NCI-H2196 treated with DMSO at 0.1 percent for 48 hours (cell line): ENCODE measurements around the gene C1QTNF8.

Experiments used
- DNase-seq: peaks from one replicate; lab custom pipeline; 2025; ENCODE audit not compliant: unreplicated experiment; lab: John Stamatoyannopoulos, UW

C1QTNF8 gene

DNA sequence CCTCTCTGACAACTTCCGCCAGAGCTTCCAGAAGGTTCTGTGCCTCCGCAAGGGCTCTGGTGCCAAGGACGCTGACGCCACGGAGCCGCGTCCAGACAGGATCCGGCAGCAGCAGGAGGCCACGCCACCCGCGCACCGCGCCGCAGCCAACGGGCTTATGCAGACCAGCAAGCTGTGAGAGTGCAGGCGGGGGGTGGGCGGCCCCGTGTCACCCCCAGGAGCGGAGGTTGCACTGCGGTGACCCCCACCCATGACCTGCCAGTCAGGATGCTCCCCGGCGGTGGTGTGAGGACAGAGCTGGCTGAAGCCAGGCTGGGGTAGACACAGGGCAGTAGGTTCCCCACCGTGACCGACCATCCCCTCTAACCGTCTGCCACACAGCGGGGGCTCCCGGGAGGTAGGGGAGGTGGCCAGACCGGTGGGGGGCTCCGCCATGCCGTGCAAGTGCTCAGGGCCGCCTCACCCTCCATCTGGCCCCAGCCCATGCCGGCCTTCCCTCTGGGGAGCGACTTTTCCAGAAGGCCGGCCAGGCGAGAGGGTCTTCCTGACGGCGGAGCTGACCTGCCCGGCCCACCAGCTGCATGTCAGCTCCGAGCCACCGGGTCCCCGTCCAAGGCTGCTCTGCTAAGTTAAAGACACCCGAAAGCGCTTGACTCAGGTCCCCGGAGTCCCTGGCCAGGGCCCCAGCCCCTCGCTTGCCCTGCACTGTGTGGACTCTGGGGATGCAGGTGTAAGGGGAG is 16.1 kb downstream of the C1QTNF8 start:
- no peak for DNase-seq

DNA sequence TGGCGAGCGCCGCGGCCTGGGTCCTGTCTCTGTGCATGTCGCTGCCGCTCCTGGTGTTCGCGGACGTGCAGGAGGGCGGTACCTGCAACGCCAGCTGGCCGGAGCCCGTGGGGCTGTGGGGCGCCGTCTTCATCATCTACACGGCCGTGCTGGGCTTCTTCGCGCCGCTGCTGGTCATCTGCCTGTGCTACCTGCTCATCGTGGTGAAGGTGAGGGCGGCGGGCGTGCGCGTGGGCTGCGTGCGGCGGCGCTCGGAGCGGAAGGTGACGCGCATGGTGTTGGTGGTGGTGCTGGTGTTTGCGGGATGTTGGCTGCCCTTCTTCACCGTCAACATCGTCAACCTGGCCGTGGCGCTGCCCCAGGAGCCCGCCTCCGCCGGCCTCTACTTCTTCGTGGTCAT is 16.7 kb downstream of the C1QTNF8 start:
- no peak for DNase-seq

GRCh38 chr16:1078579-1079021 is 17.4 kb downstream of the C1QTNF8 start:
- peak; percentile 84 for DNase-seq

DNA sequence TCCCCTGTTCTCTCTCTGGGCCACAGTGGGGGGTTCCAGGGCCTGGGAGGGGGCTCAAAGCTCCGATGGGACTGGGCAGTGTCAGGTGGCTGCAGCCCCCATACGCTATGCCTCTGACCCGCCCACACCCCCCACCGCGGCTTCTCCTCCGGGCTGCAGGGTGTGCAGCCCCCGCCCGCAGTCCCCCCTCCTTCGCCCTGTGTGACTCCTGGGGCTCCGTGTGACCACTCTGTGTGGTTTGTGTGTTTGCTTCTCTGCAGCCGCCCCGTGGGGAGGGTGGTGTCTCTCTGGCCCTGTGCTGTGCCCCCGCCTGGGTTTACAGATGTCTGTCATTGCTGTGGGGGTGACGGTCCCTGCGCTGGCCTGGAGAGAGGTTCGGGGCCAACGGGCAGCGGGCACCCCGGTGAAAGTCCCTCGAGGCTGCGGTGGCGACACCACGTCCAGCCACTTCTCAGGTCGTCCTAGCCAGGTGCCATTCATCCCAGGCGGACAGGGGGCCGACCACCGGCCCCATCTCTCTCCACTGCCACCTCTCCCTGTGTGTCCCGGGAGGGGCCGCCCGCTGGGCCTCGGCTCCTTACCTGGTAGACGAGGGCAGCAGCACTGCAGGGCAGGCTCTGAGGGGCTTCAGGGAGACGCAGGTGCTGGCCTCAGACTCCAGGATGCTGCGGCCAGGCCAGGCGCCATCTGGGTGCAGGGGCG is 18.0 kb downstream of the C1QTNF8 start:
- no peak for DNase-seq

DNA sequence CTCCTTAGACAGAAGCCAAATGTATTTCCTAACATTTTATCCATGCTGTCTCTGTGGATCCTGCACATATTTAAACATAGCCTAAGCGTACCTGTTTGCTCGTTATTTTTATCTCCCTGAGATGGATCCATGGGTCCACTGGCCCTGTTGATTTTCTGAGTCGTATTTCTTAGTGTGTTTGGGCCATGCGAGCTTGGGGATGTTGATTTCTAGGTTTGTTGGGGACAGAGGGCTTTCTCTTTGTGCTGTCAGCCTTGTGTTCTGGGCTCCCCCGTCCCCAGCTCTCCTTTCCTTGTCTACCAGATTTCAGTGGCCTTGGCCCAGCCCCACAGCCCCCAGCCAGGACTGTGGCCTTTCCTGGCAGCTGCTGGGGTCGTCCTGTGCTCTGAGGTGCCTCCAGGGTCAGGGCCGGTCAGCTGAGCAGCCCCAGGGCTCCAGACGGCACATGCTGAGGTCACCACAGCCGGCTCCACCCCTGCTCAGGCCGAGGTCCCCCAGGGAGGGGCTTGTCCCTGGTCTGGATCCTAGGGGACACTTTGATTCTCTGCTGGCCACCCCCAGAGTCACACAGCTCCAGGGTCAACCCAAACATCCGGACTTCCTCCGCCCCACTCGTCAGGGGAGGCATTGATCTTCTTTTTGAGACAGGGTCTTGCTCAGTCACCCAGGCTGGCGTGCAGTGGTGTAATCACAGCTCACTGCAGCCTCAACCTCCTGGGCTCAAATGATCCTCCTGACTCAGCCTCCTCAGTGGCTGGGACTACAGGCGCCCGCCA is 19.1 kb downstream of the C1QTNF8 start:
- no peak for DNase-seq

- no peak for DNase-seq
Observed at GRCh38 chr16:1075546-1075945, 20.5 kb downstream of the C1QTNF8 start.

DNA sequence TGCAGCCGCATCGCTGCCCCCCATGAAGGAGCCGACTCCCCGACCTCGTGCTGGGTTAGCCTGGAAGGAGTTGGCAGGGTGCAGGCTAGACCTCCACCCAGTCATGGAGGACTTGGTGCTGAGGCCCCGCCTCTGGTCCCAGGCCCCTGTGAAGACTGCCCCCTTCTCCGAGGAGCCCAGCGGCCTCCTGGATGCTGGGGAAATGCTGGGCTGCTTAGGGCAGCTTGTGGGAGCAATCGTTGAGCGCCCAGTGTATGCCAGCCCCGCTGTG is 21.7 kb downstream of the C1QTNF8 start:
- no peak for DNase-seq

DNA sequence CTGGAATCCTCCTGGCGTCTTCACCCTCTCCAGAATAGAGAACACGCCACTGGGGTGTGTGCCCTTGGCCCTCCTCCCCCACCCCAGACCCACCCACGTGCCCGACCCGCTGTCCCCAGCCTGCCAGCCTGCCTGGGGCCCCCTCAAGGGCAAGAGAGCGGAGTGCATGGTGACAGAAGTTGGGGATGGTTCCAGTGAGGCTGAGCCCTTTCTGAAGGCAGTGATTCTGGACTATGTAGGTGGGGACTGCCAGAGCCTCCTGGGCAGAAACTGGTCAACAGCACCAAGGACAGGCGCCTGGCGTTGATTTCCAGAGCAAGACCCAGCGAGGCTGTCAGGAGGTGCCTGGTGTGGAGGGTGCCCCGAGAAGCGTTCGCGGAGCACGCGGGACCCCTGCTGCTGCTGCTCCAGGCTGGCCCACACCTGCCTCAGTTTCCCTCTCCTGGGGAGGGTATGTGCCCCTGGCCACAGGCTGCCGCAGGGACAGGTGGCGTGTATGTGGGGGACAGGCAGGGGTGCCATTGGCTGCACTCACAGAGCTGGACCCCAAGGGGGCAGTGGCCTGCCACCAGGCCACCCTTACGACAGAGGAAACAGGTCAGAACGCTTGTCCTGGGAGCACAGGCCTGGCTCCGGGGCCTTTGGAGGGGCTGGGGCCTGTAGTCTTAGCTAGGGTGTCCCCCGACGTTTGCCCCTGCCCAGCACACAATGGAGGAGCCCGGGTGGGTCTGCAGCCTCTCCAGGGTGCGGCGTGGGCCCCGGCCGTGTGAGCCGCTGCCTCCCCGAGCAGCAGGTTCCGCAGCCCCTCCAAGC is 22.3 kb downstream of the C1QTNF8 start:
- no peak for DNase-seq

GRCh38 chr16:1073262-1073558 is 22.8 kb downstream of the C1QTNF8 start:
- DNase-seq, result no peak

DNA sequence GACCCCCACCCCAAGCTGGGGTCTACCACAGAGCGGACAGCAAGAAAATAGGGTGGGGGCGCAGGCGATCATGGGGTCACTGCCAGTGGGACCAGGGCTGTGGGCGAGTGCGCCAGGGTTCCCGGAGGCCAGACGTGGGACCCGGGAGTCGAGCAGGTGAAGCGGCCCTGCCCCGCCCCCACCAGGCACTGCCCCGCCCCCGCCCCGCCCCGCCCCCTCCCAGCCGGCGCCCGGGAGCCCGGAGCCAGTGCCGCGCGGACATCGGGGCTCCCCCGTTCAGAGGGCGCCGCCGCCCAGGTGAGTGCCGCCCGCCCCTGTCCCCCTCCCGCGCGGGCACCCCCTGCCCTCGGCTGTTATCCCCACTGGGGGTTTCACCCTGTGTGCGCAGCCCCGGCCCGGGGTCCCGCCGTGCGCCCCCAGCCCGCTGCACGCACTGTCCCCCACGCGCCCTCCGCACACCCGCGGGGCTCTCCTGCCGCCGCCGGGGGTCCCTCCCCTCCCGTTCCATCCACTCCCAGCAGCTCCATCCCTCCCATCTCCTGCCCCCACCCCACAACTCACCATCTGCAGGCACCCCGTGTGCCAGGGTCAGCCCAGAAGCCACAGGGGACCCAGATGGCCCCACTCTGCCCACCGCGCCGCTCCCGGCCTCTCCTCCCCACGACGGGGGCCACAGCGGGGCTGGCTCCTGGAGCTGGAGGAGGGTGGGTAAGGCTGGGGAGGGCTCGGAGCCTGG is 23.4 kb downstream of the C1QTNF8 start, which contains the start of gene SSTR5:
TSS of gene SSTR5 (plus strand) at position 222 of the 736 bp plus-strand sequence. CDS start 6,122 bp downstream, outside the sequence.
- DNase-seq, result no peak

DNA sequence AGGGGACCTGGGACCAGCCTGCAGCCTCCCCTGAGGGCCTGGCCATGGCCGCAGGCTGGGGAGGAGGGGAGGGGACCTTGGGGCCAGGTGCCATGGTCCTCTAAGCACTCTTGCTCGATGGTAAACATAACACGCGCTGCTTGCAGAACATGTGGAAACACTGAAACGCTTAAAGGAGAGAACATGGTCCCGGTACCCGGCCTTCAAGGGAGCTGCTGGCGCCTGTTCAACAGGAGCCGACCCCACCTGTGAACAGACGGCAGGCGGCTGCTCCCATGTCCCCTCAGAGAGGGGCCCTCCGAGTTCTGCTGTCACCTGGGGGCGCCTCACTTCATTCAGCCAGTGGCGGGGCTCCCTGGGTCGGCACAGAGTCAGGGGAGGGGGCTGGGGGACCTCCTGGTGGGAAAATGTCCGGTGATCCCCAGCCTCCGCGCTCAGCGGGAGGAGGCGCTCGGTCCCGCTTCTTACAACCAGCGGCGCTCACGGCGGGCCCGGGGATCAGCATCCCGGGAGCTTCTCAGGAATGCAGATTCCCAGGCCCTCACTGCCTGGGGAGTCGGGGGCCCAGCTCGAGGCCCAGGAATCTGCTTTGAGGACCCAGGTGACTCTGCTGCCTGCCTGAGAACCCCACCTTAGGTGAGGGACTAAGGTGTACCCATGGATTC is 24.4 kb downstream of the C1QTNF8 start:
- DNase-seq, result no peak

DNA sequence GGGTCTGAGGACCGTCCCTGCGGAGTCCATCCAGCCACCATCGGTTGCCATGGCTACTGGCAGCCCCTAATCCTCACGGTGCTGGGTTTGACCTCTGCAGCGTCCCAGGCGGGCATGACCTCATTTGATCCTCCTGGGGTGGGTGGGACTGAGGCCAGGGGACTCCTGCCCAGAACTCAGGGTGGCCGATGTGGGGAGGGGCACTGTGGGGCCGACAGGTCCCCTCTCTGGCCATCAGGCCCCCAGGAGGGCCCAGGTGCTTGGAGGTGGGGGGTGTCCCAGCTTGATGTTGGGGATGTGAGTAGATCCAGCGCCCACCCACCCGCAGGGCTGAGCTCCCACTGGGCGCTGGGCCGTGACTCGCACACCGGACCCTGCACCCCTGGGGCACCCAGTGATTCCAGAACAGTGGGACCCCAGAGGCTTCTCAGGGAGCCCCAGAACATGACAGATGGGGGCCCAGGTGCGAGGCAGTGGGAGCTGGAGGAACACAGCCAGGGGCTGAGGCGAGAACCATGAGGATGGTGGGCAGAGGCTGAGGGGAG is 25.1 kb downstream of the C1QTNF8 start:
- DNase-seq, result no peak

DNA sequence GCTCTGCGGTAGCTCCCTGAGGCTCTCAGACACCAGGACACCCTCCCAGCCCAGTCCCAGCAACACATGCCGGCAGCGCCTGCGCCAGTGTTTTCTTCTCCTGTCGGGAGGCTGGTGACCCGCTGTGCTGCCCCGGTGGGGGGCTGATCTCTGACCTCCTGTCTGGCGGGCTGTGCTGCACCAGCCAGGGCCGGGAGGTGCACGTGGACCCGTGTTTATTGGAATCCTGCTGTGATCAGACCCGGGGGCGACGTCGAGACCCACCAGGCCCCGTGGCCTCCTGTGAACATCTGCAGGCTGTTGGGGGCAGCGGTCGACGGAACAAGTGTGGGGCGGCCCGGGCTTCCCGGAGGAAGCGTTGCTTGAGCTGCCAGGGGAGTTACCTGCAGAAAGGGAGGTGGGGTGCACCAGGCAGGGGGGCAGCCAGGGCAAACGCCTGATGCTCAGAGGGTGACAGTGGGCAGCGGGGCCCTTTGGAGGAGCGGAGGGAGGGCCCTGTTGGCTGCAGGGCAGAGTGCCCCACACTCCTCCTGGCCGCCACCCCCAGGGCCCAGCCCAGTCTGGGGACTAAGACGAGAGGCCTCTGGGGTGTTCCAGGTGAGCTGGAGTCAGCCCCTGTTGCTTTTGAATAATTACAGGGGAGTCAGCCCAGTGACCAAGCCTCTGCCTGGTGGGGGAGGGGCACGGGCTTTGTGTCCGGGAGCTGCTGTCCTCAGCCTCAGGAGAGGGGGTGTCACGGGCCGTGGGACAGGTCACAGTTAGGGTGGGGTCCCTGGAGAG is 25.8 kb downstream of the C1QTNF8 start:
- DNase-seq, result no peak

DNA sequence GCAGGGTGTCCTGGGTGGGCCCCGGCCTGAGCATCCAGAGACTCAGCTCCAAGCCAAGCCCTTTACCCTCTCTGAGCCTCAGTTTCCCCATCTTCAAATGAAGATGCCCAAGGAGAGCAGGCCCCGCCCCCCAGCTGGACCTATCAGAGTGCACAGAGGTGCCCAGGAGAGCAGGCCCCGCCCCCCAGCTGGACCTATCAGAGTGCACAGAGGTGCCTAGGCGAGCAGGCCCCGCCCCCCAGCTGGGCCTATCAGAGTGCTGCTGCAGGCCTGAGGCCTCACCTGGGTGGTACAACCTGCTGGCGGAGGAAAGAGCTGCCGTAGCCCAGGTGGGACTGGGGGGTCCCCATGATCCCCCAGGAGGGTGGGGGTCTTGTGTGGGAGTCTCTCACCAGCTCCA is 26.9 kb downstream of the C1QTNF8 start:
- DNase-seq, result no peak

DNA sequence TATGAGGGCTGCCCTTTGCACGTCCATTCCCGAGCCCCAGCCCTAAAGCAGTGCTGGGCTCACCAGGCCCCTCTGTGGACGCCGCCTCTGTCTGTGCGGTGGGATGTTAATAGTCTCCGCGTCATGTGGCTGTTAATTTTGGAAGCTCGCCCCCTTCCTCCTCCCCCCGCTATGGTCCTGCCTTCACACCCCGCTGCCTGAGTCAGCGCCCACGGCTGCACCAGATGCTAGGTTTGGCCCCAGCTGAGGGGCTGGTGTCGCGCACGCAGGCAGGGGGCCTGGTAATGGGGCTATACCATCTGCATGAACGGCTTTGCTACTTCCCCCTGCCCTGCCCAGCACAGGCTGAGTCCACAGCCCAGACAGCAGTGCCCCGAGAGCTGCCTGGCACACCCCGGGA is 27.6 kb downstream of the C1QTNF8 start:
- DNase-seq, result no peak

DNA sequence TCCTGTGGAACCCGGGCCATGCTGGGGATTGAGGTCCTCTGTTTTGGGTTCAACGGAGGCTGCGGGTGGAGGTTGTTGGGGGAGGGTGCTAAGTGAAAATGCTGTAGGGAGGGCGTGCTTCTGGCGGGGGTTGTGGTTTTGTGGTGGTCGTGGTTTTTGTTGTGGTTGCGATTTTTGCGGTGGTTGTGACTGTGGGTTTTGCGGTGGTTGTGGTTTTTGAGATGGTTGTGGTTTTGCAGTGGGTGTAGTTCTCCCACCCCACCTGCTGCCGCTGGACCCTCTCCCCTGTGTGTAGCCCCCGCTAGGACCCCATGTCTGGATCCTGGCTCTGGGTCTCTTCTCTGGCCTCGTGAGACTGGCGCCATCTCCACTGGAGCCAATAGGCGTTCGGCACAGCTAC is 28.4 kb downstream of the C1QTNF8 start:
- DNase-seq, result no peak

DNA sequence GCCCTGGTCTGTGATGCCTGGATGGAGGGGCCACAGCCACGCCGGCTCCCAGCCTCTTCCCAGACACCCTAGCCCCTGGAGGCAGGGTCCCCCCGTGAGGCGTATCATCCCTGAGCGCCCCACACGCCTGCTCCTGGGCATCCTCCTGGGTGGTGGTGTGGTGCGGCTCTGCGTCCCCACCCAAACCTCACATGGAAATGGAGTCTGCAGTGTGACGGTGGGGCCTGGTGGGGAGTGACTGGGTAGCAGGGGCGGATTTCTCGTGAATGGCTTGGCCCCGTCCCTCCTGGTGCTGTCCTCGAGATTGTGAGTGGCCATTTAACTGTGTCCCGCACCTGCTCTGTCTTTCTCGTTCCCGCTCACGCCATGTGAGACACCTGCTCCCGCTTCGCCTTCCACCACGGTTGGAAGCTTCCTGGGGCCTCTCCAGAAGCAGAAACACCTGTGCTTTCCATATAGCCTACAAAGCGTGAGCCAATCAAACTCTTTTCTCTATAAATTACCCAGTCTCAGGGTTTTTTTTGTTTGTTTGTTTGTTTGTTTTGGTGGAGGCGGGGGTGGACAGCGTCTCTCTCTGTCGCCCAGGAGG is 29.4 kb downstream of the C1QTNF8 start:
- peak; percentile 54 for DNase-seq

DNA sequence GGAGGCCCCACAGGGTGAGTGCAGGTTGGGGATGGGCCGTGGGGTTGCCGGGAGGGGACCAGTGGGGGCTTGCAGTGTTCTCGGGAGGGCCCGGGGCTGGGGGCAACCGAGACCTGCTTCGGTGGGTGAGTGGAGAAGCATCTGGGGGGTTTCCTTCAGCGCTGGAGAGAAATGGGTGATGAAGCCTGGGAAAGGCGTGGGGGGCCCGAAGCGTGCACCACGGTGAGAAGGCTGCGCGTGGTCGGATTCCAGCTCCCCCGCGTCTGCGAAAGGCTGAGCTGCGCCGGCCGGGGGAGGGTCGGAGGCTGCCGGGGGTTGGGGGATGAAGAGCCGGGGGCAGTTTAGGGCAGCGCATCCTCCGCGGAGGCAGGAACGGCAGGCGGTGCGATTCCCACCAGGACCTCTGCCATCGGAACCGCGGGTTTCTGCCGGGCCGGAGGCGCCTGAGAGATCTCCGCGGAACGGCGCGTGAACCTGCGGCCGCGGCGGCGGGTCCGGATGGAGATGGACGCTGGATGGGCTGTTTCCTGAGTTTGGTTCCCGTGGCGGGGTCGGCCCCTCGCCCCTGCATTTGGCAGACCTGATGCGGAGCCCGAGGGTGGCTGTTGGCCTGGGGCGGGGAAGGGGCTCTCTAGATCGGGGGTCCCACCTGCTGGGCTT is 30.4 kb downstream of the C1QTNF8 start:
- DNase-seq, result no peak
